Measurements from ENCODE around the gene MYLK2.

Gene MYLK2

GRCh38 chr20:31836853-31837608, 17.9 kb downstream of the MYLK2 start:
- no peak overlapping the region for H3K4me2 ChIP-seq (ENCODE audit: low read length)
- H3K79me2 ChIP-seq (ENCODE audit: low read length): no peaks in the 10 kb centered on the region
- 0 out of 2 replicates have a peak, but pooled peaks cover 3% of the 10 kb centered on the region for H3K27me3 ChIP-seq (ENCODE audit: low read depth, low read length)
- H4K20me1 ChIP-seq (ENCODE audit: insufficient read depth, low read length): no peaks in the 10 kb centered on the region
- no peak overlapping the region for H3K27ac ChIP-seq (ENCODE audit: low read length)
- no peaks in the 10 kb centered on the region for H3K36me3 ChIP-seq (replicated peaks; ENCODE audit: low read depth, low read length)
- peaks cover 7% of the 10 kb centered on the region for H3K4me1 ChIP-seq (ENCODE audit: low read length)
- H3K9ac ChIP-seq (ENCODE audit: low read length): no peak overlapping the region
- no peak overlapping the region for H3K4me3 ChIP-seq (ENCODE audit: low read length)
- TF ChIP-seq EZH2phosphoT487 (IDR thresholded peaks at IDR 0.05; ENCODE audit: low read depth): no peak
- TF ChIP-seq, protein P1, sequence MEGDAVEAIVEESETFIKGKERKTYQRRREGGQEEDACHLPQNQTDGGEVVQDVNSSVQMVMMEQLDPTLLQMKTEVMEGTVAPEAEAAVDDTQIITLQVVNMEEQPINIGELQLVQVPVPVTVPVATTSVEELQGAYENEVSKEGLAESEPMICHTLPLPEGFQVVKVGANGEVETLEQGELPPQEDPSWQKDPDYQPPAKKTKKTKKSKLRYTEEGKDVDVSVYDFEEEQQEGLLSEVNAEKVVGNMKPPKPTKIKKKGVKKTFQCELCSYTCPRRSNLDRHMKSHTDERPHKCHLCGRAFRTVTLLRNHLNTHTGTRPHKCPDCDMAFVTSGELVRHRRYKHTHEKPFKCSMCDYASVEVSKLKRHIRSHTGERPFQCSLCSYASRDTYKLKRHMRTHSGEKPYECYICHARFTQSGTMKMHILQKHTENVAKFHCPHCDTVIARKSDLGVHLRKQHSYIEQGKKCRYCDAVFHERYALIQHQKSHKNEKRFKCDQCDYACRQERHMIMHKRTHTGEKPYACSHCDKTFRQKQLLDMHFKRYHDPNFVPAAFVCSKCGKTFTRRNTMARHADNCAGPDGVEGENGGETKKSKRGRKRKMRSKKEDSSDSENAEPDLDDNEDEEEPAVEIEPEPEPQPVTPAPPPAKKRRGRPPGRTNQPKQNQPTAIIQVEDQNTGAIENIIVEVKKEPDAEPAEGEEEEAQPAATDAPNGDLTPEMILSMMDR (IDR thresholded peaks at IDR 0.05; ENCODE audit: low read depth, low read length): no peak
- H2AFZ ChIP-seq (ENCODE audit: low read depth, low read length): no peak overlapping the region
- no peaks in the 10 kb centered on the region for H3K9me3 ChIP-seq (ENCODE audit: insufficient read depth, low read length)

GRCh38 chr20:31837896-31838397, 18.8 kb downstream of the MYLK2 start:
- H3K9ac ChIP-seq (ENCODE audit: low read length): no peak overlapping the region
- no peak overlapping the region for H3K4me2 ChIP-seq (ENCODE audit: low read length)
- H3K4me3 ChIP-seq (ENCODE audit: low read length): no peak overlapping the region
- no peaks in the 10 kb centered on the region for H4K20me1 ChIP-seq (ENCODE audit: insufficient read depth, low read length)
- H2AFZ ChIP-seq (ENCODE audit: low read depth, low read length): no peak overlapping the region
- TF ChIP-seq, protein P1 (IDR thresholded peaks at IDR 0.05; ENCODE audit: low read depth, low read length): no peak
- no peak for TF ChIP-seq EZH2phosphoT487 (IDR thresholded peaks at IDR 0.05; ENCODE audit: low read depth)
- no peaks in the 10 kb centered on the region for H3K9me3 ChIP-seq (ENCODE audit: insufficient read depth, low read length)
- peaks cover 7% of the 10 kb centered on the region for H3K4me1 ChIP-seq (ENCODE audit: low read length)
- H3K27me3 ChIP-seq (ENCODE audit: low read depth, low read length): 0 out of 2 replicates have a peak, but pooled peaks cover 3% of the 10 kb centered on the region
- H3K36me3 ChIP-seq (replicated peaks; ENCODE audit: low read depth, low read length): no peaks in the 10 kb centered on the region
- H3K27ac ChIP-seq (ENCODE audit: low read length): no peak overlapping the region
- H3K79me2 ChIP-seq (ENCODE audit: low read length): no peaks in the 10 kb centered on the region

- Histone ChIP-seq H3K4me3 (ENCODE audit: low read length) (no peak overlapping the region), H3K4me2 (ENCODE audit: low read length) (no peak overlapping the region), H3K27ac (ENCODE audit: low read length) (no peak overlapping the region), H3K9me3 (ENCODE audit: insufficient read depth, low read length) (no peaks in the 10 kb centered on the region), H3K27me3 (ENCODE audit: low read depth, low read length) (0 out of 2 replicates have a peak, but pooled peaks cover 3% of the 10 kb centered on the region), H3K79me2 (ENCODE audit: low read length) (no peaks in the 10 kb centered on the region), H3K4me1 (ENCODE audit: low read length) (peaks cover 7% of the 10 kb centered on the region), H2AFZ (ENCODE audit: low read depth, low read length) (no peak overlapping the region), H3K9ac (ENCODE audit: low read length) (no peak overlapping the region), H3K36me3 (replicated peaks; ENCODE audit: low read depth, low read length) (no peaks in the 10 kb centered on the region), H4K20me1 (ENCODE audit: insufficient read depth, low read length) (no peaks in the 10 kb centered on the region)
- no peak for TF ChIP-seq EZH2phosphoT487 (IDR thresholded peaks at IDR 0.05; ENCODE audit: low read depth)
- TF ChIP-seq, protein P1 (IDR thresholded peaks at IDR 0.05; ENCODE audit: low read depth, low read length): no peak
Measured at GRCh38 chr20:31838646-31839292, 19.6 kb downstream of the MYLK2 start.

GRCh38 chr20:31839782-31840487, 20.8 kb downstream of the MYLK2 start:
- Histone ChIP-seq H3K27ac (ENCODE audit: low read length) (no peak overlapping the region), H4K20me1 (ENCODE audit: insufficient read depth, low read length) (no peaks in the 10 kb centered on the region), H2AFZ (ENCODE audit: low read depth, low read length) (no peak overlapping the region), H3K9ac (ENCODE audit: low read length) (no peak overlapping the region), H3K36me3 (replicated peaks; ENCODE audit: low read depth, low read length) (no peaks in the 10 kb centered on the region), H3K9me3 (ENCODE audit: insufficient read depth, low read length) (no peaks in the 10 kb centered on the region), H3K27me3 (ENCODE audit: low read depth, low read length) (0 out of 2 replicates have a peak, but pooled peaks cover 3% of the 10 kb centered on the region), H3K4me2 (ENCODE audit: low read length) (no peak overlapping the region), H3K79me2 (ENCODE audit: low read length) (no peaks in the 10 kb centered on the region), H3K4me3 (ENCODE audit: low read length) (no peak overlapping the region), H3K4me1 (ENCODE audit: low read length) (peaks cover 7% of the 10 kb centered on the region)
- TF ChIP-seq EZH2phosphoT487 (IDR thresholded peaks at IDR 0.05; ENCODE audit: low read depth): no peak
- TF ChIP-seq, protein P1 (IDR thresholded peaks at IDR 0.05; ENCODE audit: low read depth, low read length): no peak
